Measurements from ENCODE around the gene DPF3.

- TF ChIP-seq POLR2A (IDR thresholded peaks at IDR 0.05) (no peak), CTCF (IDR thresholded peaks at IDR 0.05) (no peak)
Observed at GRCh38 chr14:72928872-72929271, 35.0 kb upstream of the DPF3 start.

Data from lower leg skin (tissue), 3 donors.